ENCODE results near the gene KANSL1. TPM values are rescaled to one million over a fixed set of nuclear protein-coding genes. Genes with fewer than 3 reads are reported as not detected.

KANSL1 gene
- total and polyA plus RNA-seq, 10 of the 15 experiments (the other 5 are each of a cell fraction or from before 2014, with no cell fraction given): 4.7 to 60.6 (median 28.0) TPM

- TF ChIP-seq HCFC1 (IDR thresholded peaks at IDR 0.05; ENCODE audit: low read length) (no peak), IRF4 (IDR thresholded peaks at IDR 0.05; ENCODE audit: low read depth, low read length) (no peak), CTCF (IDR thresholded peaks at IDR 0.05 in 2 of 3, conservative IDR thresholded peaks at IDR 0.05 in 1 of 3; ENCODE audit: control insufficient read depth in 2 of 3, extremely low read depth in 1 of 3, insufficient read depth in 1 of 3, low read depth in 3 of 3, low read length in 3 of 3) (no peak), CBX3 (IDR thresholded peaks at IDR 0.05; ENCODE audit: borderline replicate concordance, low read depth) (no peak), BCL11A (IDR thresholded peaks at IDR 0.05; ENCODE audit: low read depth, low read length) (no peak), RELB (IDR thresholded peaks at IDR 0.05; ENCODE audit: low read depth) (peak; percentile 55; the same call in 1 of the 2 replicates), ZNF207 (IDR thresholded peaks at IDR 0.05; ENCODE audit: borderline replicate concordance) (peak; percentile 50; the same call in 1 of the 2 replicates), POLR2AphosphoS2 (IDR thresholded peaks at IDR 0.05; ENCODE audit: low read depth, low read length) (no peak), CREM (IDR thresholded peaks at IDR 0.05; ENCODE audit: low read depth) (peak; percentile 68; the same call in 1 of the 2 replicates), KDM1A (IDR thresholded peaks at IDR 0.05; ENCODE audit: borderline replicate concordance) (no peak), ETV6 (conservative IDR thresholded peaks at IDR 0.05 in 1 of 2, IDR thresholded peaks at IDR 0.05 in 1 of 2; ENCODE audit: borderline replicate concordance in 1 of 2, low read depth in 1 of 2) (no peak), CHD1 (IDR thresholded peaks at IDR 0.05; ENCODE audit: low read depth, low read length) (no peak), JUNB (IDR thresholded peaks at IDR 0.05) (no peak; the same call in 1 of the 2 replicates), IRF3 (IDR thresholded peaks at IDR 0.05) (no peak), RAD51 (IDR thresholded peaks at IDR 0.05) (no peak), NFIC (IDR thresholded peaks at IDR 0.05; ENCODE audit: low read depth, low read length) (peak; percentile 73), FOS (IDR thresholded peaks at IDR 0.05; ENCODE audit: borderline replicate concordance, extremely low read depth, insufficient read length) (no peak), TCF3 (IDR thresholded peaks at IDR 0.05; ENCODE audit: borderline replicate concordance, insufficient read depth, low read depth, low read length) (peak; percentile 52; the same call in 1 of the 2 replicates), GATAD2B (conservative IDR thresholded peaks at IDR 0.05; ENCODE audit: low read depth) (0 out of 2 replicates have a peak, but pooled peaks have one; percentile 37)
- TF ChIP-seq, protein P1, sequence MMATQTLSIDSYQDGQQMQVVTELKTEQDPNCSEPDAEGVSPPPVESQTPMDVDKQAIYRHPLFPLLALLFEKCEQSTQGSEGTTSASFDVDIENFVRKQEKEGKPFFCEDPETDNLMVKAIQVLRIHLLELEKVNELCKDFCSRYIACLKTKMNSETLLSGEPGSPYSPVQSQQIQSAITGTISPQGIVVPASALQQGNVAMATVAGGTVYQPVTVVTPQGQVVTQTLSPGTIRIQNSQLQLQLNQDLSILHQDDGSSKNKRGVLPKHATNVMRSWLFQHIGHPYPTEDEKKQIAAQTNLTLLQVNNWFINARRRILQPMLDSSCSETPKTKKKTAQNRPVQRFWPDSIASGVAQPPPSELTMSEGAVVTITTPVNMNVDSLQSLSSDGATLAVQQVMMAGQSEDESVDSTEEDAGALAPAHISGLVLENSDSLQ (IDR thresholded peaks at IDR 0.05): 0 out of 2 replicates have a peak, but pooled peaks have one; percentile 53
- TF ChIP-seq, protein P2, sequence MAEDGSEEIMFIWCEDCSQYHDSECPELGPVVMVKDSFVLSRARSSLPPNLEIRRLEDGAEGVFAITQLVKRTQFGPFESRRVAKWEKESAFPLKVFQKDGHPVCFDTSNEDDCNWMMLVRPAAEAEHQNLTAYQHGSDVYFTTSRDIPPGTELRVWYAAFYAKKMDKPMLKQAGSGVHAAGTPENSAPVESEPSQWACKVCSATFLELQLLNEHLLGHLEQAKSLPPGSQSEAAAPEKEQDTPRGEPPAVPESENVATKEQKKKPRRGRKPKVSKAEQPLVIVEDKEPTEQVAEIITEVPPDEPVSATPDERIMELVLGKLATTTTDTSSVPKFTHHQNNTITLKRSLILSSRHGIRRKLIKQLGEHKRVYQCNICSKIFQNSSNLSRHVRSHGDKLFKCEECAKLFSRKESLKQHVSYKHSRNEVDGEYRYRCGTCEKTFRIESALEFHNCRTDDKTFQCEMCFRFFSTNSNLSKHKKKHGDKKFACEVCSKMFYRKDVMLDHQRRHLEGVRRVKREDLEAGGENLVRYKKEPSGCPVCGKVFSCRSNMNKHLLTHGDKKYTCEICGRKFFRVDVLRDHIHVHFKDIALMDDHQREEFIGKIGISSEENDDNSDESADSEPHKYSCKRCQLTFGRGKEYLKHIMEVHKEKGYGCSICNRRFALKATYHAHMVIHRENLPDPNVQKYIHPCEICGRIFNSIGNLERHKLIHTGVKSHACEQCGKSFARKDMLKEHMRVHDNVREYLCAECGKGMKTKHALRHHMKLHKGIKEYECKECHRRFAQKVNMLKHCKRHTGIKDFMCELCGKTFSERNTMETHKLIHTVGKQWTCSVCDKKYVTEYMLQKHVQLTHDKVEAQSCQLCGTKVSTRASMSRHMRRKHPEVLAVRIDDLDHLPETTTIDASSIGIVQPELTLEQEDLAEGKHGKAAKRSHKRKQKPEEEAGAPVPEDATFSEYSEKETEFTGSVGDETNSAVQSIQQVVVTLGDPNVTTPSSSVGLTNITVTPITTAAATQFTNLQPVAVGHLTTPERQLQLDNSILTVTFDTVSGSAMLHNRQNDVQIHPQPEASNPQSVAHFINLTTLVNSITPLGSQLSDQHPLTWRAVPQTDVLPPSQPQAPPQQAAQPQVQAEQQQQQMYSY (CRISPR knock-in tag; IDR thresholded peaks at IDR 0.05): no peak
Measured at GRCh38 chr17:46121841-46122485, 71.3 kb downstream of the KANSL1 start (continued).
